ENCODE measurements around the gene ALG13. TPM values are rescaled to one million over a fixed set of nuclear protein-coding genes. Genes with fewer than 3 reads are reported as not detected.

Gene ALG13
- total and polyA plus RNA-seq, 2 of the 8 experiments (the other 6 are each of a cell fraction or from before 2014, with no cell fraction given) = 44.3 to 93.6 TPM

DNA sequence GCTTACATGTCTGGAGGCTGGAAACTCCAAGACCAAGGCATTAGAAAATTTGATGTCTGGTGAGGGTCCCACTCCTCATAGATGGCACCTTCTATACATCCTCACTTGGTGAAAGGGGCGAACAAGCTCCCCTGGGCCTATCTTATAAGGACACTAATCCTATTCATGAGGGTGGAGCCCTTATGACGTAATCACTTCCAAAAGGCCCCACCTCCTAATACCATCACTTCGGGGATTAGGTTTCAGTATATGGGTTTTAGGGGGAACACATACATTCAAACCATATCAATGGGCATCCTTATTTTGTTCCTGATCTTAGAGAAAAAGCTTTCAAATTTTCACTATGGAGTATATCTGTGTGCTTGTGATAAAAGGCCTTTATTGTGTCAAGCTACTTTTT lies 39.0 kb upstream of the ALG13 start:
- Histone ChIP-seq H2AFZ (ENCODE audit: low read length) (no peak overlapping the region), H2BK12ac (ENCODE audit: low read depth, low read length) (no peak overlapping the region), H3K36me3 (ENCODE audit: control insufficient read depth in 2 of 4, insufficient read depth in 4 of 4, low read length in 3 of 4) (no peaks in the 10 kb centered on the region), H3K18ac (ENCODE audit: extremely low read depth, low read length) (no peak overlapping the region), H3K4me2 (ENCODE audit: insufficient read depth in 1 of 2, low read depth in 2 of 2, low read length in 2 of 2) (no peak overlapping the region), H4K20me1 (replicated peaks in 1 of 2; ENCODE audit: control insufficient read depth in 1 of 2, insufficient read depth in 2 of 2, low read length in 2 of 2) (no peaks in the 10 kb centered on the region), H3K9ac (replicated peaks in 1 of 4; ENCODE audit: extremely low read depth in 1 of 4, low read depth in 3 of 4, low read length in 3 of 4) (no peak overlapping the region), H3K27me3 (replicated peaks in 1 of 4; ENCODE audit: control insufficient read depth in 3 of 4, extremely low read depth in 1 of 4, insufficient read depth in 3 of 4, low read length in 3 of 4) (no peaks in the 10 kb centered on the region), H3K56ac (replicated peaks; ENCODE audit: insufficient read length, low read depth, low read length) (no peak overlapping the region), H4K5ac (ENCODE audit: insufficient read length, low read depth, low read length) (no peak overlapping the region), H3K79me2 (ENCODE audit: control insufficient read depth in 1 of 2, insufficient read depth in 2 of 2, low read length in 2 of 2) (no peaks in the 10 kb centered on the region), H3K4me1 (replicated peaks in 1 of 4; ENCODE audit: control insufficient read depth in 3 of 4, insufficient read depth in 4 of 4, low read length in 3 of 4) (no peaks in the 10 kb centered on the region), H3K14ac (ENCODE audit: insufficient read length) (no peak overlapping the region), H2BK120ac (replicated peaks; ENCODE audit: low read depth, low read length) (no peak overlapping the region), H2BK5ac (ENCODE audit: low read depth, low read length) (no peak overlapping the region), H3K4me3 (ENCODE audit: extremely low read depth in 1 of 4, insufficient read depth in 2 of 4, low read depth in 3 of 4, low read length in 4 of 4) (no peak overlapping the region), H3K23ac (ENCODE audit: insufficient read length) (no peak overlapping the region), H4K8ac (ENCODE audit: extremely low read depth, insufficient read depth, low read length) (no peak overlapping the region), H2AK5ac (ENCODE audit: low read depth, low read length) (no peak overlapping the region), H3K79me1 (ENCODE audit: low read depth, low read length) (no peaks in the 10 kb centered on the region), H2BK20ac (ENCODE audit: low read length) (no peak overlapping the region), H3K4ac (replicated peaks; ENCODE audit: insufficient read length, low read depth, low read length) (no peak overlapping the region), H3K9me3 (ENCODE audit: insufficient read depth in 2 of 2, low read depth in 1 of 2, low read length in 1 of 2) (no peaks in the 10 kb centered on the region), H2BK15ac (ENCODE audit: low read length) (no peak overlapping the region), H3K27ac (ENCODE audit: low read depth, low read length) (no peak overlapping the region), H3K23me2 (ENCODE audit: low read depth, low read length) (no peaks in the 10 kb centered on the region), H4K91ac (replicated peaks; ENCODE audit: insufficient read length, low read length) (no peak overlapping the region)
- DNase-seq (ENCODE audit: low read depth in 1 of 2, low spot score in 2 of 2) = no peak
- TF ChIP-seq CTBP2 (IDR thresholded peaks at IDR 0.05; ENCODE audit: borderline replicate concordance, insufficient read depth, insufficient read length, low read length) (no peak), CBX8 (IDR thresholded peaks at IDR 0.05; ENCODE audit: borderline replicate concordance, low read depth, low read length) (no peak), TEAD4 (IDR thresholded peaks at IDR 0.05; ENCODE audit: low read depth, low read length) (no peak), RNF2 (IDR thresholded peaks at IDR 0.05; ENCODE audit: borderline replicate concordance, low read depth, low read length, missing control alignments, poor library complexity, severe bottlenecking) (no peak), CHD2 (IDR thresholded peaks at IDR 0.05; ENCODE audit: low read length) (no peak), TAF1 (IDR thresholded peaks at IDR 0.05; ENCODE audit: low read depth, low read length) (no peak), CREB1 (IDR thresholded peaks at IDR 0.05) (no peak), POLR2AphosphoS5 (IDR thresholded peaks at IDR 0.05; ENCODE audit: low read depth, low read length) (no peak)
- TF ChIP-seq, protein P1, sequence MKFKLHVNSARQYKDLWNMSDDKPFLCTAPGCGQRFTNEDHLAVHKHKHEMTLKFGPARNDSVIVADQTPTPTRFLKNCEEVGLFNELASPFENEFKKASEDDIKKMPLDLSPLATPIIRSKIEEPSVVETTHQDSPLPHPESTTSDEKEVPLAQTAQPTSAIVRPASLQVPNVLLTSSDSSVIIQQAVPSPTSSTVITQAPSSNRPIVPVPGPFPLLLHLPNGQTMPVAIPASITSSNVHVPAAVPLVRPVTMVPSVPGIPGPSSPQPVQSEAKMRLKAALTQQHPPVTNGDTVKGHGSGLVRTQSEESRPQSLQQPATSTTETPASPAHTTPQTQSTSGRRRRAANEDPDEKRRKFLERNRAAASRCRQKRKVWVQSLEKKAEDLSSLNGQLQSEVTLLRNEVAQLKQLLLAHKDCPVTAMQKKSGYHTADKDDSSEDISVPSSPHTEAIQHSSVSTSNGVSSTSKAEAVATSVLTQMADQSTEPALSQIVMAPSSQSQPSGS (IDR thresholded peaks at IDR 0.05; ENCODE audit: low read length) = no peak
- TF ChIP-seq, protein P2, sequence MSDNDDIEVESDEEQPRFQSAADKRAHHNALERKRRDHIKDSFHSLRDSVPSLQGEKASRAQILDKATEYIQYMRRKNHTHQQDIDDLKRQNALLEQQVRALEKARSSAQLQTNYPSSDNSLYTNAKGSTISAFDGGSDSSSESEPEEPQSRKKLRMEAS (IDR thresholded peaks at IDR 0.05) = no peak
- ChIA-PET CTCF (ENCODE audit: partially characterized antibody) (no interaction called here), POLR2A (ENCODE audit: partially characterized antibody) (no interaction called here)
- FAIRE-seq = peak; percentile 28
- WGBS, 2 experiments (ENCODE audit: extremely low coverage in 1 of 2, insufficient coverage in 1 of 2, insufficient read length in 1 of 2, insufficient replicate concordance in 2 of 2, low coverage in 1 of 2, low lambda C conversion rate in 2 of 2, missing lambda C conversion rate in 1 of 2) = 90% methylated on average over 3 of the region's 3 CpGs; no CpG with 5 or more reads in 1 of the 2 experiments
